ENCODE data around the gene VGF. TPM values are rescaled to one million over a fixed set of nuclear protein-coding genes. Genes with fewer than 3 reads are reported as not detected.

The VGF gene
- total and polyA plus RNA-seq, 2 donors (not counting 3 experiments of a cell fraction or from before 2014, with no cell fraction given) = 0.03 TPM; not detected in 1

- POLR2A ChIA-PET = interaction anchor here (1.1 to 5.3 kb wide), 6 partner anchors 9 to 37 kb away, joined by 3 to 49 read pairs (median 22); no protein-coding TSS in a partner anchor
- BruUV-seq (replicated peaks) = no TSS peak
Observed at GRCh38 chr7:101123703-101124068, 41.7 kb downstream of the VGF start.

GRCh38 chr7:101122933-101123702 is 42.3 kb downstream of the VGF start:
- dilution Hi-C loops (cut with MboI; ENCODE audit: extremely low pct_ligation_motif_present, low sequenced_read_pairs) = no loop called here

More at GRCh38 chr7:101123703-101124068, 41.7 kb downstream of the VGF start:
- Histone ChIP-seq H2AFZ (ENCODE audit: low read depth, low read length) (no peak overlapping the region), H3K4me2 (ENCODE audit: insufficient read depth, low read length) (no peak overlapping the region), H3K27me3 (ENCODE audit: control insufficient read depth in 2 of 2, insufficient read depth in 2 of 2, low read length in 2 of 2) (no peaks in the 10 kb centered on the region), H3K9me3 (replicated peaks; ENCODE audit: control insufficient read depth, insufficient read depth, low read length) (no peaks in the 10 kb centered on the region), H3K4me1 (ENCODE audit: control insufficient read depth, extremely low read depth, insufficient read depth, low read length) (peaks cover 60% of the 10 kb centered on the region), H3K9me1 (replicated peaks; ENCODE audit: control insufficient read depth, extremely low read depth, insufficient read depth, low read length) (no peaks in the 10 kb centered on the region), H3K36me3 (ENCODE audit: control insufficient read depth in 2 of 2, extremely low read depth in 1 of 2, insufficient read depth in 2 of 2, low read length in 2 of 2) (peaks cover 8 to 10% of the 10 kb centered on the region in 2 experiments), H3K27ac (ENCODE audit: insufficient read depth, low read depth, low read length) (peak overlapping the region; percentile 83), H3K9ac (replicated peaks; ENCODE audit: extremely low read depth, insufficient read depth, low read length) (peak overlapping the region; percentile 100), H3K4me3 (replicated peaks in 1 of 3; ENCODE audit: insufficient read depth in 1 of 3, low read depth in 1 of 3, low read length in 3 of 3) (no peak overlapping the region), H4K20me1 (replicated peaks; ENCODE audit: control insufficient read depth, extremely low read depth, insufficient read depth, low read length) (no peaks in the 10 kb centered on the region), H3K79me2 (ENCODE audit: control insufficient read depth, insufficient read depth, low read length) (peaks cover 34% of the 10 kb centered on the region)
- CTCF ChIA-PET = interaction anchor here (0.7 to 3.5 kb wide), 5 partner anchors 10 to 46 kb away, joined by 3 to 25 read pairs (median 8); no protein-coding TSS in a partner anchor
- TF ChIP-seq POLR2A (IDR thresholded peaks at IDR 0.05; ENCODE audit: low read depth, low read length) = no peak
- no peak for TF ChIP-seq POLR2AphosphoS5 (IDR thresholded peaks at IDR 0.05; ENCODE audit: insufficient read depth, low read depth, low read length)
- no peak for TF ChIP-seq GATA2 (IDR thresholded peaks at IDR 0.05; ENCODE audit: insufficient read depth, insufficient read length, low read depth, low read length)
- no peak for TF ChIP-seq MYC (IDR thresholded peaks at IDR 0.05; ENCODE audit: low read depth, low read length)
- no peak for TF ChIP-seq JUN (IDR thresholded peaks at IDR 0.05; ENCODE audit: borderline replicate concordance, insufficient read depth, insufficient read length, low read depth)
- FAIRE-seq (no peak), DNase-seq (ENCODE audit: low read depth, low spot score) (no peak)
- dilution Hi-C loops (cut with MboI; ENCODE audit: extremely low pct_ligation_motif_present, low sequenced_read_pairs) (no loop called here), intact Hi-C loops (cut with micrococcal nuclease) (loop anchor here (10.0 kb wide), 1 partner anchor 1019 kb away; the partner anchor contains the start of genes AP4M1 and MCM7)

More at GRCh38 chr7:101122933-101123702, 42.3 kb downstream of the VGF start:
- Histone ChIP-seq H3K36me3 (ENCODE audit: control insufficient read depth in 2 of 2, extremely low read depth in 1 of 2, insufficient read depth in 2 of 2, low read length in 2 of 2) (peaks cover 3 to 4% of the 10 kb centered on the region in 2 experiments), H4K20me1 (replicated peaks; ENCODE audit: control insufficient read depth, extremely low read depth, insufficient read depth, low read length) (no peaks in the 10 kb centered on the region), H3K4me3 (replicated peaks in 1 of 3; ENCODE audit: insufficient read depth in 1 of 3, low read depth in 1 of 3, low read length in 3 of 3) (no peak overlapping the region), H3K9me3 (replicated peaks; ENCODE audit: control insufficient read depth, insufficient read depth, low read length) (no peaks in the 10 kb centered on the region), H3K9me1 (replicated peaks; ENCODE audit: control insufficient read depth, extremely low read depth, insufficient read depth, low read length) (no peaks in the 10 kb centered on the region), H2AFZ (ENCODE audit: low read depth, low read length) (no peak overlapping the region), H3K9ac (replicated peaks; ENCODE audit: extremely low read depth, insufficient read depth, low read length) (peak overlapping the region; percentile 100), H3K4me2 (ENCODE audit: insufficient read depth, low read length) (peak overlapping the region; percentile 82), H3K27me3 (ENCODE audit: control insufficient read depth in 2 of 2, insufficient read depth in 2 of 2, low read length in 2 of 2) (no peaks in the 10 kb centered on the region), H3K4me1 (ENCODE audit: control insufficient read depth, extremely low read depth, insufficient read depth, low read length) (peaks cover 64% of the 10 kb centered on the region), H3K79me2 (ENCODE audit: control insufficient read depth, insufficient read depth, low read length) (peaks cover 31% of the 10 kb centered on the region), H3K27ac (ENCODE audit: insufficient read depth, low read depth, low read length) (peak overlapping the region; percentile 83)
- intact Hi-C loops (cut with micrococcal nuclease) = loop anchor here (1.0 to 10.0 kb wide), 3 partner anchors 11 to 1018 kb away; partner anchors contain the start of genes AP4M1 and MCM7
- TF ChIP-seq MYC (IDR thresholded peaks at IDR 0.05; ENCODE audit: low read depth, low read length) = no peak
- peak; percentile 3 for TF ChIP-seq POLR2AphosphoS5 (IDR thresholded peaks at IDR 0.05; ENCODE audit: insufficient read depth, low read depth, low read length)
- POLR2A ChIA-PET = interaction anchor here (1.1 to 3.9 kb wide), 8 partner anchors 9 to 36 kb away, joined by 3 to 49 read pairs (median 10); no protein-coding TSS in a partner anchor
- DNase-seq (ENCODE audit: low read depth, low spot score) (no peak), FAIRE-seq (peak; percentile 42)
- CTCF ChIA-PET = interaction anchor here (0.7 to 3.5 kb wide), 7 partner anchors 10 to 46 kb away, joined by 3 to 25 read pairs (median 8); no protein-coding TSS in a partner anchor
- BruUV-seq (replicated peaks) = no TSS peak

All from endothelial cell of umbilical vein (primary cell).